H4 (cell line): Measurements from ENCODE around the gene CALHM2. TPM values are rescaled to one million over a fixed set of nuclear protein-coding genes. Genes with fewer than 3 reads are reported as not detected.
A peak's percentile ranks its signal among the peaks of the same experiment; 100 is the strongest.

ENCODE experiments used
- DNase-seq: peaks from one replicate; pipeline ENCODE4 v3.0.0-alpha.2; 2015; ENCODE audit warnings: low spot score
- total RNA-seq: library from RNA; depleted of rRNA; stranded (reverse); fragments of >200 nt; shearing (Covaris generic); gene quantifications from 2 replicates; pipeline ENCODE4 v1.2.3, GENCODE V29; 2014; rRNA removed

The CALHM2 gene
- total RNA-seq, 1 experiment from 2014 or later: 0.43 TPM

- peak; percentile 33 for DNase-seq
Observed at GRCh38 chr10:103416436-103417147, 35.6 kb downstream of the CALHM2 start.

- no peak for DNase-seq
Observed at GRCh38 chr10:103415581-103415980, 36.6 kb downstream of the CALHM2 start.

DNA sequence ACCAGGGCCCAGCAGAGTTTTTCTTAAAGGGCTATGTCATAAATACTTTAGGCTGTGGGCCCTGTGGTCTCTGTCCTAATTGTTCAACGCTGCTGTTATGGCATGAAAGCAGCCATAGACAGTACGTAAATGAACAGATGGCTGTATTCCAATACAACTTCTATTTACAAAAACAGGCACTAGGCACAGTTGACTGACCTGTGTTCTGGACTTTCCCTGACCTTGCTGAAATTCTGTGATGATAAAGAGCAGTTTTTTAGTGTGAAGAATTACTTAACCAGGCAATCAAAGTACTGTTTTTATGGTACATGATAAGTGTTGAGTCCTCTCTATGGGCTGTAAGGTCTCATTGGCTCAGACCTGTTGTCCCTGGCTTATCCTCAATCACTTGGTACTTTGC, 38.6 kb downstream of the CALHM2 start:
- no peak for DNase-seq

- DNase-seq: no peak
Observed at GRCh38 chr10:103397191-103397825, 54.9 kb downstream of the CALHM2 start.

- no peak for DNase-seq
Observed at GRCh38 chr10:103396789-103397087, 55.4 kb downstream of the CALHM2 start.

Other genes starting within 250 kb of the CALHM2 start
- 0.08 TPM in 1 of 2 replicates, not detected in the other for gene RPEL1, start 206.5 kb downstream of the CALHM2 start, total RNA-seq
- gene INA, start 175.2 kb downstream of the CALHM2 start, total RNA-seq: not detected in 2 replicates
- gene PCGF6, start 101.2 kb downstream of the CALHM2 start, total RNA-seq: 12.0 and 14.9 TPM in 2 replicates
- gene TAF5, start 84.4 kb downstream of the CALHM2 start, total RNA-seq: 6.4 and 6.9 TPM in 2 replicates
- gene ATP5MK, start 55.9 kb downstream of the CALHM2 start, total RNA-seq: 502 and 681 TPM in 2 replicates
- 15.9 and 20.0 TPM in 2 replicates for gene PDCD11, start 55.7 kb downstream of the CALHM2 start, total RNA-seq
- gene CALHM1, start 6.5 kb upstream of the CALHM2 start, total RNA-seq: not detected in 2 replicates
- 0.23 TPM in 1 of 2 replicates, not detected in the other for gene CALHM3, start 26.9 kb upstream of the CALHM2 start, total RNA-seq
- 0.10 and 0.72 TPM in 2 replicates for gene NEURL1, start 41.3 kb upstream of the CALHM2 start, total RNA-seq